ENCODE measurements around the gene WNK4.

Gene WNK4

DNA sequence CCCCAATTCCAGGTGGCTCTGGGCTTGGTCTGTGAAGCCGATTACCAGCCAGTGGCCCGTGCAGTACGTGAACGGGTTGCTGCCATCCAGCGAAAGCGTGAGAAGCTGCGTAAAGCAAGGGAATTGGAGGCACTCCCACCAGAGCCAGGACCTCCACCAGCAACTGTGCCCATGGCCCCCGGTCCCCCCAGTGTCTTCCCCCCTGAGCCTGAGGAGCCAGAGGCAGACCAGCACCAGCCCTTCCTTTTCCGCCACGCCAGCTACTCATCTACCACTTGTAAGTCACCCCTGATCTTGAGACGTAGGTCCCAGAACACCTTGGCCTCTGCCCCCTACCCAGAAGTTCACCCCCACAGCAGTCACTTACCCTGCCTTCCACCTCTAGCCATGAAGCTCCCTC, 6.9 kb downstream of the WNK4 start:
- Histone ChIP-seq H3K36me3 (ENCODE audit: control insufficient read depth, low read depth, low read length) (no peaks in the 10 kb centered on the region), H3K9me3 (ENCODE audit: control insufficient read depth, low read depth, low read length) (no peaks in the 10 kb centered on the region), H3K27me3 (ENCODE audit: control insufficient read depth, insufficient read depth, low read length) (peaks cover 21% of the 10 kb centered on the region), H3K4me1 (ENCODE audit: control insufficient read depth, low read depth, low read length) (no peaks in the 10 kb centered on the region), H3K27ac (ENCODE audit: low read length) (no peak overlapping the region), H3K9ac (ENCODE audit: low read length) (no peak overlapping the region), H3K4me3 (ENCODE audit: low read length) (no peak overlapping the region)

DNA sequence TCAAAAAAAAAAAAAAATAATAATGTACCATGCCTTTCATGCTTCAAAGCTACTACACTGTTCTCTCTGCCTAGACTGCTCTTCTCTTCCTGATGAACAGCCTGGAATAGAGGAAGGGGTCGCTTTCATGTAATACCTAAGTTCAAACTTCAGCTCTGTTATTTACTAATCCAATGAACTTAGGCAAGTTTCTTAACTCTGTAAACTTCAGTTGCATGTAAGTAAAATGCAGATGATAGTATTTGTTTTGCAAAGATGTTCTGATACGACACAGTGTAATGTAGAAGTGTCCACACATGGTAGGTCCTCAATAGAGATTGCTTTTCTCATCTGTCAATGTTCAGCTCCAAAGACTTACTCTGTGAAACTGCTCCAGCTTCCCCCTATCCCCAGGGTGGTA, 11.5 kb downstream of the WNK4 start:
- Histone ChIP-seq H3K36me3 (ENCODE audit: control insufficient read depth, low read depth, low read length) (no peaks in the 10 kb centered on the region), H3K27ac (ENCODE audit: low read length) (no peak overlapping the region), H3K9ac (ENCODE audit: low read length) (no peak overlapping the region), H3K9me3 (ENCODE audit: control insufficient read depth, low read depth, low read length) (no peaks in the 10 kb centered on the region), H3K4me3 (ENCODE audit: low read length) (no peak overlapping the region), H3K4me1 (ENCODE audit: control insufficient read depth, low read depth, low read length) (no peaks in the 10 kb centered on the region), H3K27me3 (ENCODE audit: control insufficient read depth, insufficient read depth, low read length) (no peaks in the 10 kb centered on the region)

DNA sequence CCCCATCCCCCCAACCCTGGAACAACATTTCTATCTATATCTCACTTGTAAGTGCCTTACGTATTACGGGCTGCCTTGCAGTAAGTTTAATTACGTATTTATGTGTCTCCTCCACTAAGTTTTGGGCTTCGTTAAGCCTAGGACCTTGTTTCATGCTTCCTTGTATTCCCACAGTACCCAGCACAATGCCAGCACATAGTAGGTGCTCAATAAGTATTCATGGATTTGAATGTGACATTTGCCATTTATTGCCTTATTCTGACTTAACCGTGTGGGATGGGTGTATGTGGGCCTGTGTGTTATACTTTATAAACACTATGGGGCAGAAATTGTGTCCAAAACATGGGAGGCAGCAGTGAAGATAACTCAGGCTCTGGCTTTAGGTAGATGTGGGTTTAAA, 12.1 kb downstream of the WNK4 start:
- H3K27ac ChIP-seq (ENCODE audit: low read length), result no peak overlapping the region
- no peaks in the 10 kb centered on the region for H3K27me3 ChIP-seq (ENCODE audit: control insufficient read depth, insufficient read depth, low read length)
- H3K36me3 ChIP-seq (ENCODE audit: control insufficient read depth, low read depth, low read length), result no peaks in the 10 kb centered on the region
- no peak overlapping the region for H3K4me3 ChIP-seq (ENCODE audit: low read length)
- no peaks in the 10 kb centered on the region for H3K4me1 ChIP-seq (ENCODE audit: control insufficient read depth, low read depth, low read length)
- H3K9me3 ChIP-seq (ENCODE audit: control insufficient read depth, low read depth, low read length), result no peaks in the 10 kb centered on the region
- no peak overlapping the region for H3K9ac ChIP-seq (ENCODE audit: low read length)

DNA sequence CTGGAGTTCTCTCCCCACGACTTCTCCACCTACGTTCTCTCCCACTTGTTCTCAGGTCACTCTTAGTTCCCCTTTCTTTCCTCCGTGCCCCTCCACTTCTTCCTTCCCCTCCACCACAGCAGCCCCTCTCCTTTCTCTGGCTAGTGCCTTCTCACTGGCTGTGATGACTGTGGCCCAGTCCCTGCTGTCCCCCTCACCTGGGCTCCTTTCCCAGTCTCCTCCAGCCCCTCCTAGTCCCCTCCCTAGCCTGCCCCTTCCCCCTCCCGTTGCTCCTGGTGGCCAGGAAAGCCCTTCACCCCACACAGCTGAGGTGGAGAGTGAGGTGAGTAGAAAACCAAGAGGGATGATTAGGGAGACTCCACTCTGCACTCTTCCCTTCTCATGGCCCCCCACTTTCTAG, 14.7 kb downstream of the WNK4 start:
- Histone ChIP-seq H3K4me3 (ENCODE audit: low read length) (no peak overlapping the region), H3K9ac (ENCODE audit: low read length) (no peak overlapping the region), H3K4me1 (ENCODE audit: control insufficient read depth, low read depth, low read length) (peaks cover 4% of the 10 kb centered on the region), H3K27me3 (ENCODE audit: control insufficient read depth, insufficient read depth, low read length) (peaks cover 8% of the 10 kb centered on the region), H3K9me3 (ENCODE audit: control insufficient read depth, low read depth, low read length) (no peaks in the 10 kb centered on the region), H3K36me3 (ENCODE audit: control insufficient read depth, low read depth, low read length) (no peaks in the 10 kb centered on the region), H3K27ac (ENCODE audit: low read length) (no peak overlapping the region)

DNA sequence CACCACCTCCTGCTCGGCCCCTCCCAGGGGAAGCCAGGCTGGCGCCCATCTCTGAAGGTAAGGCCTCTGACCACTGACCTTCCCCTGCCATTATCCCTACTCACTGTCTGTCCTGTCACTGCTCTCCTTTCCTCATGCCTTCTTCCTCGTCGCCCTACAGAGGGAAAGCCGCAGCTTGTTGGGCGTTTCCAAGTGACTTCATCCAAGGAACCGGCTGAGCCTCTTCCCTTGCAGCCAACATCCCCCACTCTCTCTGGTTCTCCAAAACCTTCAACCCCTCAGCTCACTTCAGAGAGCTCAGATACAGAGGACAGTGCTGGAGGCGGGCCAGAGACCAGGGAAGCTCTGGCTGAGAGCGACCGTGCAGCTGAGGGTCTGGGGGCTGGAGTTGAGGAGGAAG, 15.1 kb downstream of the WNK4 start:
- H3K27ac ChIP-seq (ENCODE audit: low read length), result no peak overlapping the region
- peaks cover 4% of the 10 kb centered on the region for H3K4me1 ChIP-seq (ENCODE audit: control insufficient read depth, low read depth, low read length)
- H3K4me3 ChIP-seq (ENCODE audit: low read length), result no peak overlapping the region
- H3K27me3 ChIP-seq (ENCODE audit: control insufficient read depth, insufficient read depth, low read length), result peaks cover 12% of the 10 kb centered on the region
- H3K9ac ChIP-seq (ENCODE audit: low read length), result no peak overlapping the region
- H3K36me3 ChIP-seq (ENCODE audit: control insufficient read depth, low read depth, low read length), result no peaks in the 10 kb centered on the region
- H3K9me3 ChIP-seq (ENCODE audit: control insufficient read depth, low read depth, low read length), result no peaks in the 10 kb centered on the region

DNA sequence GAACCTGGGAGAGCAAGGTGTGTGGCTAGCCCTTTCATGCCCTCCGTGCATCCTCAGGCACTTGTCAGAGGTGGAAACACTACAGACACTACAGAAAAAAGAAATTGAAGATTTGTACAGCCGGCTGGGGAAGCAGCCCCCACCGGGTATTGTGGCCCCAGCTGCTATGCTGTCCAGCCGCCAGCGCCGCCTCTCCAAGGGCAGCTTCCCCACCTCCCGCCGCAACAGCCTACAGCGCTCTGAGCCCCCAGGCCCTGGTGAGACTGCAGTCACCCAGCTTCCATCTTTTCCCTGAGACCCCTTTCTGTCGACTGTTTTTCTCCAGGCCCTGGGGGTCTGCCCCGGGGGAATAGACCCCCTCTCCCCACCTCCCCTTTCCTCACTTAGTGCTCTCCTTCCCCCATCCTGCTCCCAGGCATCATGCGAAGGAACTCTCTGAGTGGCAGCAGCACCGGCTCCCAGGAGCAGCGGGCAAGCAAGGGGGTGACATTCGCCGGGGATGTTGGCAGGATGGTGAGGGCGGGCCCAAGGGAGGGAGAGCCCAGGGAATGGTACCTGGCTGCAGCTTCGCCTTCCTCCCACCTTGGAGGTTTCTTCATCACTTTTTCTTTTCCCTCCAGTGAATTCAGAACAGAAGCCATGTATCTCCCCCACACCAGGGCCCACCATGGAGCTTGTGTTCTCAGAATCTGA, 15.8 kb downstream of the WNK4 start:
- Histone ChIP-seq H3K9me3 (ENCODE audit: control insufficient read depth, low read depth, low read length) (no peaks in the 10 kb centered on the region), H3K9ac (ENCODE audit: low read length) (no peak overlapping the region), H3K4me1 (ENCODE audit: control insufficient read depth, low read depth, low read length) (peaks cover 4% of the 10 kb centered on the region), H3K4me3 (ENCODE audit: low read length) (no peak overlapping the region), H3K36me3 (ENCODE audit: control insufficient read depth, low read depth, low read length) (no peaks in the 10 kb centered on the region), H3K27ac (ENCODE audit: low read length) (no peak overlapping the region), H3K27me3 (ENCODE audit: control insufficient read depth, insufficient read depth, low read length) (peaks cover 15% of the 10 kb centered on the region)

DNA sequence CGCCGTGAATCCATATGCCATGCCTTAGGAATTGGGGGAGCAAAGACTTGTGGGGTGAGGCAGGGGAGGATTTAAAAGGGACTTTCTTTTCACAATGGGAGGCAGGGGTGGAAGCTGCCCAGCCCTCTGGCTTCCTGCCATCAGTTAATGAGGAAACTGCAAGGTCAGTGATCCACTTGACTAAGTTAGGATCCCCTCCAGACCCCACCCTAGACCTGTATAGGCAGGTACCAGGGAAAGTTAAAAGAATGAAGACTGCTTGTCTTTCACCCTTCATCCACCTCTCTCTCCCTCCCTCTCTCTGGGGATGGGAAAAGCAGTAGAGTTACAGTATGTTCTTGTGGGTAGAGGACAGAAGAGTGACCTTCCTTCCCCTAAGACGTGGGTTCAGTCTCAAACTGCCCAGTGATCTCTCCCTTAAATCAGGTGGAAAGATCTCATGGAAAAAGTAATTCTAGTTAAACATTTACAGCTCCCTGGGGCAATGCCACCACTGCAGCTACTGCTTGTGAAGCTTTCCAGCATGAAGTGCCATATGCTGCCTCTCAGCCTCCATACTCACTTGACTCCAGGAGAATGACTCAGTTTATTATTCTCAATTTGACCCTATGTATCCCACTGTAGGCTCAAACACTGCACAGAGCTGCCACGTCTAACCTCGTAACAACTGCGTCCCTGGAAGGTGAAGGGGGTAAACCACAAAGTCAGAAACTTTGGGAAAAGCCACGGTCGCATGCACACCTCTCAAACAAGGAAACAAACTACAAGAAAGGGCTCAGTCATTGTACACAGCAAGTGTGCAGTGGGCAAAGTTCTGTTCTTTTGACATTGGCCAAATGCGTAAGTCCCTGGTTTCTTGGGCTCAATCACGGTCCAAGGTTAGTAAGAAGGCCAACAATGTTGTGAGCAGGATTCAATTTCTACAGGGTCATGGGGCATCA, 16.9 kb downstream of the WNK4 start:
- Histone ChIP-seq H3K27ac (ENCODE audit: low read length) (no peak overlapping the region), H3K4me1 (ENCODE audit: control insufficient read depth, low read depth, low read length) (peaks cover 4% of the 10 kb centered on the region), H3K36me3 (ENCODE audit: control insufficient read depth, low read depth, low read length) (no peaks in the 10 kb centered on the region), H3K9me3 (ENCODE audit: control insufficient read depth, low read depth, low read length) (no peaks in the 10 kb centered on the region), H3K9ac (ENCODE audit: low read length) (peak overlapping the region; percentile 64), H3K27me3 (ENCODE audit: control insufficient read depth, insufficient read depth, low read length) (peaks cover 15% of the 10 kb centered on the region), H3K4me3 (ENCODE audit: low read length) (peak overlapping the region; percentile 81)

DNA sequence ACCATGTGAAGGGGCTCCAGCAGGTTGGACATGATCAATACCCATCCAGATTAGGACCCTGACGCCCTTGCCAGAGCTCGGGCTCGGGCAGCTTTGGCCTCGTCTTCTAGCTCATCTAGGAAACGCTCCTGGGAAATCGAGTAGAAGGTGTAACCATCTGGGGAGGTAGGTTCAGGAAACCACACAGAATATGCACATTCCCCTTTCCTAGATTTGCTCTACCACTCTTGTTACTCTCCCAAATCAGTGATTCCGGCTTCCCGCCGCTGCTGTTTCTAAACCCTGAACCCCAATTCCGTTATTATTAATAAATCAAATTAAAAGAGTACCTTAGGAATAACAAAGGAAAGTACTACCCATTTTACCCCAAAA, 17.6 kb downstream of the WNK4 start:
- Histone ChIP-seq H3K4me3 (ENCODE audit: low read length) (peak overlapping the region; percentile 81), H3K9me3 (ENCODE audit: control insufficient read depth, low read depth, low read length) (no peaks in the 10 kb centered on the region), H3K4me1 (ENCODE audit: control insufficient read depth, low read depth, low read length) (peaks cover 4% of the 10 kb centered on the region), H3K27me3 (ENCODE audit: control insufficient read depth, insufficient read depth, low read length) (peaks cover 18% of the 10 kb centered on the region), H3K27ac (ENCODE audit: low read length) (no peak overlapping the region), H3K36me3 (ENCODE audit: control insufficient read depth, low read depth, low read length) (no peaks in the 10 kb centered on the region), H3K9ac (ENCODE audit: low read length) (peak overlapping the region; percentile 64)

DNA sequence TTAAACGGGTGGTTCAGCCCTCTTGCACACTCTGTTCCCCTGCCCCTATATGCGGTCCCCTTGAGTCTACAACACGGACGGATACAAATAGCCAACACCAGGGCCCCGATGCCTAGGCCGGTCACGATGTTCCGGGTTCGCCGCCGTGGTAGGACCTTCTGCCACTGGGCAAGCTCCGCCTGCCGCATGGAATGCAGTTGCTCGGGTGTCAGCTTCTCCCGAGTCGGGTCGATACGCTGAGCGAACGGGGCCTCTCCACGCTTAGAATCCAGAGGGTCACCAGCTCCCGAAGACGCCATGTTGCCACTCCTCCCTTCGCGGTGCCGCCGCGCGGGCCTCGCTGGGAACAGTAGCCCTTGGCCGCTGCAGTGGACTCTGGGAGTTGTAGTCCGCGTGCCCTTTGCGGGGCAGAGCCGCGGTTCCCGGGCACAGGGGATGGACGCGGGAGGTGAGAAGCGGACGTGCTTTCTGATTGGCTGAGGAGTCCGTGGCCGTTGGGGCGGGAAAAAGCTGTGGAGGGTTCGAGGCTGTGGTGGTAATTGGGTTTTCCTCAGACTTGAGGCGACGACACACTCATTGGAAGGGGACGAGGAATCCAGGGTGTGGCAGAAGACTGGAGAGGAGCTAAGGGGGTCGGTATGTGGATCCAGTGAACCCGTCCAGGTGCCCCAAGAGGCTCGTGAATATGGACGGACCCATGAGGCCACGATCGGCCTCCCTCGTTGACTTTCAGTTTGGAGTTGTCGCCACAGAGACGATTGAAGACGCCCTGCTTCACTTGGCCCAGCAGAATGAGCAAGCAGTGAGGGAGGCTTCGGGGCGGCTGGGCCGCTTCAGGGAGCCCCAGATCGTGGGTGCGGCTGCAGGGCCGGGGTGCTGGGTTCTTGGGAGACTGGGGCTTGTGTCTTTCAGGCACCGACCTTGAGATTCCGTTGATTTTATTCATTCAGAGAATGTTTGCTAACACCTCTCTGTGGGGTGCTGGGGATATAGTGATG, 18.3 kb downstream of the WNK4 start, which contains the start of the genes CNTD1 and COA3:
Gene CNTD1, plus strand, starts transcription at position 479 of the 998 bp plus-strand sequence. Its CDS starts 207 bp downstream, at position 686.
Gene COA3, minus strand, starts transcription at position 322 of the 998 bp plus-strand sequence. Its CDS starts 23 bp downstream, at position 299.
- Histone ChIP-seq H3K9ac (ENCODE audit: low read length) (peak within 1 kb of the TSS; percentile 64), H3K36me3 (ENCODE audit: control insufficient read depth, low read depth, low read length) (no peaks in the 10 kb centered on the region), H3K9me3 (ENCODE audit: control insufficient read depth, low read depth, low read length) (no peaks in the 10 kb centered on the region), H3K27ac (ENCODE audit: low read length) (no peak within 1 kb of the TSS), H3K27me3 (ENCODE audit: control insufficient read depth, insufficient read depth, low read length) (peaks cover 19% of the 10 kb centered on the region), H3K4me1 (ENCODE audit: control insufficient read depth, low read depth, low read length) (peaks cover 4% of the 10 kb centered on the region), H3K4me3 (ENCODE audit: low read length) (peak within 1 kb of the TSS; percentile 81)

DNA sequence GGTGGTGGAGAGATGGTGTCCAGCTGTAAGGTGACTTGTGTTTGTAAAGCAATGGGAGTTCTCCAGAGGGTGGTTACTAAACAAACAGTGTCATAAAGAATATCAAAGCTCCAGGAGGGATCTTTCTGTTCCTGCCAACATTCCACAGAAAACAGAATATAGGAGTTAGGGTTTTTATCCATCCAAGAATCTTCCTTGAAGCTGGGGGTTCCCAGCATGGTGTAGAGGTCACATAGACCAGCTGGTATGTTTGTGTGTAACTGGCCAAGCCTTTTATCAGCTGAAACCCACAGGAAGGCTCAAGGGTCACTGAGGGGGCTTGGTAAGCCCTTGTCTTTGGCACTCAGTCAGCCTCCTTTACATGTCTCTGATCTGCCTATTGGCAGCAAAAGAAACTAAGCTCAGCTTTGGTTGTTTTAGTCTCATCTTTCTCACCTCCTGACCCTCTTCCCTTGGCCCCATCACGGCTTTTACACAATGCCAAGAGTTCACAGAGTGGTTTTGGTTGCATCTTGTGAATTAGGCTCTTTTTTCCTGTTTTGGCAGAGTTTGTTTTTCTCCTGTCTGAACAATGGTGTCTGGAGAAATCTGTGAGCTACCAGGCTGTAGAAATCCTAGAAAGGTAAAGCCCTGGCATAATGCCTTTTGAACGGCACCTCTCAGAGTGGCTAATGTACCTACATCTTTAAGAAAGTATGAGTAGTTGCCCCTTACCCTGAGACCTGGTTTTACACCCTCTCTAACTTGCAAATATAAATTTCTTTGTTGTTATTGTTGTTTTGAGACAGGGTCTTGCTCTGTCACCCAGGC, 22.9 kb downstream of the WNK4 start:
- Histone ChIP-seq H3K36me3 (ENCODE audit: control insufficient read depth, low read depth, low read length) (no peaks in the 10 kb centered on the region), H3K9me3 (ENCODE audit: control insufficient read depth, low read depth, low read length) (no peaks in the 10 kb centered on the region), H3K27me3 (ENCODE audit: control insufficient read depth, insufficient read depth, low read length) (peaks cover 19% of the 10 kb centered on the region), H3K27ac (ENCODE audit: low read length) (no peak overlapping the region), H3K9ac (ENCODE audit: low read length) (no peak overlapping the region), H3K4me3 (ENCODE audit: low read length) (no peak overlapping the region), H3K4me1 (ENCODE audit: control insufficient read depth, low read depth, low read length) (no peaks in the 10 kb centered on the region)

Measured in iPS-18a (cell line).